Tibial nerve (tissue), 4 donors: ENCODE results near the gene CFP. TPM values are rescaled to one million over a fixed set of nuclear protein-coding genes. Genes with fewer than 3 reads are reported as not detected.
A peak's percentile ranks its signal among the peaks of the same experiment; 100 is the strongest.

Experiments used
- DNase-seq, 2 donors: peaks; one replicate each; pipeline ENCODE4 v3.0.0-alpha.2; 2019; ENCODE audit warnings: low spot score in 2 of 2
- H3K27ac ChIP-seq, 4 donors: fragments of 200-600 bp; sonication (generic) in 3 of 4; one replicate each; pipeline ENCODE4 v1.5.1; 2017 to 2019; ENCODE audit warnings: mild to moderate bottlenecking in 1 of 4
- H3K27me3 ChIP-seq, 2 donors: fragments of 200-600 bp; sonication (generic) in 1 of 2; one replicate each; pipeline versions ENCODE4 v1.5.1 to v1.6.0; 2017 to 2019
- H3K36me3 ChIP-seq, 3 donors: fragments of 200-600 bp; sonication (generic); one replicate each; pipeline ENCODE4 v1.5.1; 2018 to 2019
- H3K4me1 ChIP-seq, 4 donors: fragments of 200-600 bp; sonication (generic) in 3 of 4; one replicate each; pipeline ENCODE4 v1.5.1; 2017 to 2019
- H3K4me3 ChIP-seq, 4 donors: fragments of 200-600 bp; sonication (generic) in 3 of 4; one replicate each; pipeline ENCODE4 v1.5.1; 2017 to 2019; ENCODE audit warnings: mild to moderate bottlenecking in 1 of 4, moderate library complexity in 1 of 4
- H3K9me3 ChIP-seq, 4 donors: fragments of 200-600 bp; sonication (generic) in 3 of 4; one replicate each; pipeline ENCODE4 v1.5.1; 2017 to 2019
- CTCF ChIP-seq, 5 experiments: fragments of 200-600 bp in 3 of 5; fragments of 450-650 bp in 2 of 5; sonication (generic) in 3 of 5; IDR thresholded peaks; one replicate each; pipeline ENCODE4 v1.5.1; 2016 to 2019; ENCODE audit warnings: antibody characterized with exemption in 5 of 5, mild to moderate bottlenecking in 3 of 5, moderate library complexity in 2 of 5
- EP300 ChIP-seq, 2 donors: sonication (generic); formaldehyde crosslinking; IDR thresholded peaks; one replicate each; pipeline ENCODE4 v1.6.1; 2017; ENCODE audit warnings: antibody characterized with exemption in 2 of 2, mild to moderate bottlenecking in 1 of 2
- POLR2A ChIP-seq, 2 donors: fragments of 450-650 bp; IDR thresholded peaks; one replicate each; pipeline ENCODE4 v1.6.1; 2017; ENCODE audit warnings: antibody characterized with exemption in 2 of 2, mild to moderate bottlenecking in 2 of 2, moderate library complexity in 2 of 2
- WGBS, 2 donors: methylation state at CpG; one replicate each; pipeline ENCODE4 v1.1.5; 2018; 5-methylcytosine and 5-hydroxymethylcytosine counted together
- total RNA-seq, 4 donors: library from RNA; depleted of rRNA; stranded (reverse); fragments of >200 nt; gene quantifications; one replicate each; pipeline ENCODE4 v1.1.0, GENCODE V29; 2016

The CFP gene
- total RNA-seq, 4 donors from 2014 or later, result 2.2 to 15.6 (median 12.1) TPM

GRCh38 chrX:47583240-47583861, 46.4 kb downstream of the CFP start:
- peak overlapping the region in 2 of 4 donors; percentile 35 to 60 for H3K4me3 ChIP-seq
- WGBS, 2 donors, result 46 to 53% methylated on average over 7 to 8 of the region's 8 CpGs
- H3K27me3 ChIP-seq, result no peaks in the 10 kb centered on the region
- TF ChIP-seq CTCF (IDR thresholded peaks at IDR 0.05) (no peak), POLR2A (IDR thresholded peaks at IDR 0.05) (no peak), EP300 (IDR thresholded peaks at IDR 0.05) (no peak)
- no peaks in the 10 kb centered on the region for H3K9me3 ChIP-seq
- H3K27ac ChIP-seq, result peak overlapping the region in 3 of 4 donors; percentile 81 to 95 (median 93)
- peaks cover 0 to 18% (median 0%) of the 10 kb centered on the region in 3 donors for H3K36me3 ChIP-seq
- peaks cover 0 to 33% (median 2%) of the 10 kb centered on the region in 4 donors for H3K4me1 ChIP-seq
- DNase-seq, result no peak

- peaks cover 0 to 18% (median 0%) of the 10 kb centered on the region in 3 donors for H3K36me3 ChIP-seq
- DNase-seq, result peak; percentile 79 to 84
- TF ChIP-seq CTCF (IDR thresholded peaks at IDR 0.05) (peak in 1 of 5 experiments; percentile 20), POLR2A (IDR thresholded peaks at IDR 0.05) (peak in 1 of 2 donors; percentile 62), EP300 (IDR thresholded peaks at IDR 0.05) (peak; percentile 26 to 84)
- WGBS, 2 donors, result 5 to 28% methylated on average over 20 to 28 of the region's 28 CpGs
- H3K9me3 ChIP-seq, result no peaks in the 10 kb centered on the region
- peak within 1 kb of the TSS; percentile 35 to 60 (median 40) for H3K4me3 ChIP-seq
- H3K27me3 ChIP-seq, result no peaks in the 10 kb centered on the region
- peaks cover 0 to 33% (median 2%) of the 10 kb centered on the region in 4 donors for H3K4me1 ChIP-seq
- H3K27ac ChIP-seq, result peak within 1 kb of the TSS; percentile 73 to 95 (median 87)
Observed at GRCh38 chrX:47581731-47582647, 47.7 kb downstream of the CFP start, which contains the start of gene TIMP1. TSS of gene TIMP1 (plus strand) at chrX:47582436. CDS start at chrX:47583416, 980 bp downstream.

- Histone ChIP-seq H3K36me3 (no peaks in the 10 kb centered on the region), H3K4me3 (no peak overlapping the region), H3K9me3 (no peaks in the 10 kb centered on the region), H3K27me3 (no peaks in the 10 kb centered on the region), H3K4me1 (peaks cover 0 to 21% (median 2%) of the 10 kb centered on the region in 4 donors), H3K27ac (no peak overlapping the region)
- TF ChIP-seq CTCF (IDR thresholded peaks at IDR 0.05) (no peak), POLR2A (IDR thresholded peaks at IDR 0.05) (no peak), EP300 (IDR thresholded peaks at IDR 0.05) (peak in 1 of 2 donors; percentile 7)
- WGBS, 2 donors, result 61 to 74% methylated on average over 9 of the region's 9 CpGs
- no peak for DNase-seq
Observed at GRCh38 chrX:47579537-47579936, 50.2 kb downstream of the CFP start.

- H3K4me1 ChIP-seq, result peaks cover 0 to 23% (median under 1%) of the 10 kb centered on the region in 4 donors
- H3K4me3 ChIP-seq, result no peak overlapping the region
- H3K27ac ChIP-seq, result no peak overlapping the region
- TF ChIP-seq EP300 (IDR thresholded peaks at IDR 0.05) (no peak), CTCF (IDR thresholded peaks at IDR 0.05) (no peak), POLR2A (IDR thresholded peaks at IDR 0.05) (no peak)
- DNase-seq, result no peak
- H3K9me3 ChIP-seq, result no peaks in the 10 kb centered on the region
- no peaks in the 10 kb centered on the region for H3K27me3 ChIP-seq
- H3K36me3 ChIP-seq, result no peaks in the 10 kb centered on the region
- WGBS, 2 donors, result 41% methylated on average over 10 of the region's 16 CpGs; no CpG with 5 or more reads in 1 of the 2 donors
Observed at GRCh38 chrX:47578692-47579091, 51.0 kb downstream of the CFP start.
